Bronchial epithelial cell (primary cell): Measurements from ENCODE around the gene INPP4A. TPM values are rescaled to one million over a fixed set of nuclear protein-coding genes. Genes with fewer than 3 reads are reported as not detected.

ENCODE experiments used
- DNase-seq: peaks from one replicate; pipeline ENCODE4 v3.0.0-alpha.2; 2010; ENCODE audit warnings: low read depth
- FAIRE-seq: peaks from 2 replicates; lab custom pipeline; 2011; peaks lifted over from hg19 to GRCh38; lab: Jason Lieb, UNC
- H3K27me3 ChIP-seq: 2 replicates; pipeline ENCODE4 v1.5.1; 2011; ENCODE audit warnings: low read length; ENCODE audit not compliant: control insufficient read depth, insufficient read depth
- H3K36me3 ChIP-seq: 2 replicates; pipeline ENCODE4 v1.5.1; 2011; ENCODE audit warnings: low read length; ENCODE audit not compliant: control insufficient read depth, insufficient read depth
- H3K4me3 ChIP-seq: 2 replicates; pipeline ENCODE4 v1.5.1; 2011; ENCODE audit warnings: mild to moderate bottlenecking, low read depth, low read length, control low read depth
- total RNA-seq: library from RNA; depleted of rRNA; stranded (reverse); fragments of >200 nt; gene quantifications from 2 replicates; pipeline ENCODE4 v1.2.1, GENCODE V29; 2014
- TF ChIP-seq, protein P1 (sequence below): IDR thresholded peaks from 2 replicates; pipeline ENCODE4 v1.5.1; 2011; ENCODE audit warnings: mild to moderate bottlenecking, moderate library complexity, low read length, control low read depth, inconsistent platforms; ENCODE audit not compliant: insufficient read depth, severe bottlenecking

The INPP4A gene
- total RNA-seq, 1 donor from 2014 or later, result 18.2 TPM

DNA sequence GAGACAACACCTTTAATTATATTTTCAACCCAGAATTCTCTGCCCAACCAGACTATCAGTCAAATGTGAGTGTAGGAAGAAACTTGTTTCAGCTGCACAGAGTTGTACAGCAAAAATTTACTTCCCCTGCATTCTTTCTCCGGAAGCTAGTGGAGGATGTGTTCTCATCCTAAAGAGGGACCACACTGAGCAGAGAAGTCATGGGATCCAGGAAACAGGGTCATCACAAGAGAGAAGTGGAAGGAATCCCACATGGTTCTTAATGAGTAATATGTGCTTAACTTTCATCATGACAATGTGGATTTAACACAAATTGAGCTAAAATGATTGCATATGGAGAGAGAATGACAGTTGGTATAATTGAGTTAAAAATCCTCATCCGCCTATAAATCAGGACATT lies 78.2 kb downstream of the INPP4A start:
- Histone ChIP-seq H3K36me3 (peaks cover 5% of the 10 kb centered on the region), H3K4me3 (no peak overlapping the region), H3K27me3 (no peaks in the 10 kb centered on the region)
- no peak for FAIRE-seq
- TF ChIP-seq, protein P1, sequence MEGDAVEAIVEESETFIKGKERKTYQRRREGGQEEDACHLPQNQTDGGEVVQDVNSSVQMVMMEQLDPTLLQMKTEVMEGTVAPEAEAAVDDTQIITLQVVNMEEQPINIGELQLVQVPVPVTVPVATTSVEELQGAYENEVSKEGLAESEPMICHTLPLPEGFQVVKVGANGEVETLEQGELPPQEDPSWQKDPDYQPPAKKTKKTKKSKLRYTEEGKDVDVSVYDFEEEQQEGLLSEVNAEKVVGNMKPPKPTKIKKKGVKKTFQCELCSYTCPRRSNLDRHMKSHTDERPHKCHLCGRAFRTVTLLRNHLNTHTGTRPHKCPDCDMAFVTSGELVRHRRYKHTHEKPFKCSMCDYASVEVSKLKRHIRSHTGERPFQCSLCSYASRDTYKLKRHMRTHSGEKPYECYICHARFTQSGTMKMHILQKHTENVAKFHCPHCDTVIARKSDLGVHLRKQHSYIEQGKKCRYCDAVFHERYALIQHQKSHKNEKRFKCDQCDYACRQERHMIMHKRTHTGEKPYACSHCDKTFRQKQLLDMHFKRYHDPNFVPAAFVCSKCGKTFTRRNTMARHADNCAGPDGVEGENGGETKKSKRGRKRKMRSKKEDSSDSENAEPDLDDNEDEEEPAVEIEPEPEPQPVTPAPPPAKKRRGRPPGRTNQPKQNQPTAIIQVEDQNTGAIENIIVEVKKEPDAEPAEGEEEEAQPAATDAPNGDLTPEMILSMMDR, result no peak
- DNase-seq, result no peak

DNA sequence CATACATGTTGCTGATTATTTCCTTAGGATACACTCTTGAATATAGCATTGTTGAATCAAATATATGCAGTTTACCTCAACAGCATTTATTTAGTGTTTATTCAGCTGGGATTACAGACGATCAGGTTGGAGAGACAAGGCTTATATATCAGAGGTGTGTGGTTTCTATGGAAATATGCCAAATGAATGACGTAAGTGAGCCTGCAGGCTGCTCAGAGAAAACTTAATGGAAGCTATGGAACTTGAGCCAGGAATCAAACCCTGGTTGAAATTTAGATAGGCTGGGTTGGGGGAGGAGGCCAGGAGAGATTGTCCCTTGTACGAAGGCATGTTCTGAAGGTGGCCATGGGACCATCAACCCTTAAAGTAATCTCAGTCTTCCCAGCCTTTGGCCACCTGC lies 79.5 kb downstream of the INPP4A start:
- FAIRE-seq, result no peak
- DNase-seq, result peak; percentile 72
- Histone ChIP-seq H3K27me3 (no peaks in the 10 kb centered on the region), H3K4me3 (no peak overlapping the region), H3K36me3 (peaks cover 5% of the 10 kb centered on the region)
- TF ChIP-seq, protein P1, result no peak

DNA sequence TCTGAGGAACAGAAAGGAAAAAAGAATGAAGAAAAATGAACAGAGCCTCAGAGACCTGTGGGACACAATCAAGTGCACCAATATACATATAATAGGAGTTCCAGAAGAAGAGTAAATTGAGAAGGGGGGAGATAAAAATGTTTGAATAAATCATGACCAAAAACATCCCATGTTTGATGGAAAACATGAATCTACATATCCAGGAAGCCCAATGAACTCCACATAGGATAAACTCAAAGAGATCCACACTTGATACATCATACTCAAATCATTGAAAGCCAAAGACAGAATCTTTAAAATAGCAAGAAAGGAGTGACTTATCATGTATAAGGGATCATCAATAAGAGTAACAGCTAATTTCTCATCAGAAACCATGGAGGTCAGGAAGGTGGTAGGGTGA lies 83.7 kb downstream of the INPP4A start:
- TF ChIP-seq, protein P1, result no peak
- Histone ChIP-seq H3K4me3 (no peak overlapping the region), H3K36me3 (no peaks in the 10 kb centered on the region), H3K27me3 (no peaks in the 10 kb centered on the region)
- FAIRE-seq (no peak), DNase-seq (no peak)

DNA sequence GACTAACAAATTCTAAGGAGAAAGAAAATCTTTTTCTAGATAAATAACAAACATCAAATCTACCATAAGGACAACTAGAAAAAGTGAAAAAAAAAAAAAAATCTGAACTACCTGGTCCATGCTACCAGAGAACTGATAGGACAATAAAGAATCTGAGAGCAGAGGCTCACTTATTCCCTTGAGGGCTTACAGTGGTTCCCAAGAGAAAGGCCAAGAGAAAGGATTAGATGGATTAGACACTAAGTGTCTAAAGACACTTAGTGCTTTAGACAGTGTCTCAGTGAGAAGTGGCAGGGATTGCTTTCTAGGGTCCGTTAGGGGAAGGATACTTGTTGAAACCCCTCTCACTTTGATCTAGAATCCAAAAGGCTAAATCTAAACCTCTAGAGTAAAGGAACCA lies 85.5 kb downstream of the INPP4A start:
- FAIRE-seq (no peak), DNase-seq (no peak)
- TF ChIP-seq, protein P1, result no peak
- Histone ChIP-seq H3K4me3 (no peak overlapping the region), H3K36me3 (no peaks in the 10 kb centered on the region), H3K27me3 (no peaks in the 10 kb centered on the region)

DNA sequence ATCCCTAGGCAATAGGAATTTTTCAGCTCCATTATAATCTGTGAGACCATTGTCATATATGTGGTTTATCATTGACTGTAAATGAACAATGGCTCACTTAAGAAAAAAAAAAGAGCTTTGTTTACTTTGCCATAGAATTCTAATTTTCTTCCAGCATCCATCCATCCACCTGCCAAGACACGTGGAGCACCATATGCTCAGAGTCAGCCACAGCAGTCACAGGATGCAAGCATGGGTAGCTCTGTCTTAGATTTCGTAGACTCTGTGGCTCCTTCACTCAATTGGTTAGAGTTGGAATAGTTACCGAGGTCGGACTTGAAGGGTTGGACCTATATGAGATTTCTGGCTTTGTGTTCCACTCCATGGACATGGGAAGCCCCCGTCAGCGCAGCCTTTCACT lies 88.1 kb downstream of the INPP4A start:
- TF ChIP-seq, protein P1, result no peak
- Histone ChIP-seq H3K27me3 (no peaks in the 10 kb centered on the region), H3K4me3 (no peak overlapping the region), H3K36me3 (peaks cover under 1% of the 10 kb centered on the region)
- no peak for DNase-seq
- no peak for FAIRE-seq

DNA sequence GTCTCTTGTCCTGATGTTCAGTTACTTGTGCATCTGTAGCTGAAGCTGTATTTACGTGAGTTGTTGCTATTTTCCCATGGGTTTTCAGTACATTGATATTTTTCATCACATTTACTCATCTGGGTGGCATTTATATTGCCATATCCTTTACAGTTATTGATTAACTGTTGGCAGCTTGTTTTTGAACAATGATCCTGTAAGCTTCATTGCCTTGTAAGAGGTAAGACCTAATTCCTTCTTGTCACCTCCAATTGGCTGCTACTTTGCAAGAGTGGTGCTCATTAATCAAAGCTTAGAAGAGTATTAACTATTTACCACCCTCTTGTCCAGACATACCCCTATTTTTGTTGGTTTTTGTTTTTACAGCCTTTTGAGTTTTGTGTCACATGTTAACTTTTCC lies 88.9 kb downstream of the INPP4A start:
- TF ChIP-seq, protein P1, result no peak
- H3K36me3 ChIP-seq, result peaks cover 4% of the 10 kb centered on the region
- no peaks in the 10 kb centered on the region for H3K27me3 ChIP-seq
- no peak overlapping the region for H3K4me3 ChIP-seq
- peak; percentile 68 for FAIRE-seq
- DNase-seq, result no peak
